ENCODE data around the gene FSTL5.

The FSTL5 gene

GRCh38 chr4:161428180-161428965, 735.4 kb downstream of the FSTL5 start:
- no peak for DNase-seq

GRCh38 chr4:161419822-161420221, 744.0 kb downstream of the FSTL5 start:
- no peak for DNase-seq

GRCh38 chr4:161411901-161412300, 751.9 kb downstream of the FSTL5 start:
- DNase-seq, result no peak

- DNase-seq, result no peak
These were observed 759.3 kb downstream of the FSTL5 start for GRCh38 chr4:161404346-161405110.

GRCh38 chr4:161403781-161404180, 760.0 kb downstream of the FSTL5 start:
- no peak for DNase-seq

- DNase-seq, result no peak
These were observed 770.2 kb downstream of the FSTL5 start for GRCh38 chr4:161393602-161394001.

GRCh38 chr4:161382655-161383054, 781.1 kb downstream of the FSTL5 start:
- DNase-seq, result no peak

GRCh38 chr4:161376275-161376674, 787.5 kb downstream of the FSTL5 start:
- no peak for DNase-seq

- no peak for DNase-seq
These were observed 799.1 kb downstream of the FSTL5 start for GRCh38 chr4:161364681-161365080.

GRCh38 chr4:161360982-161361381, 802.8 kb downstream of the FSTL5 start:
- DNase-seq, result no peak

GRCh38 chr4:161359491-161359890, 804.3 kb downstream of the FSTL5 start:
- no peak for DNase-seq

- no peak for DNase-seq
These were observed 807.4 kb downstream of the FSTL5 start for GRCh38 chr4:161356351-161356750.

GRCh38 chr4:161350946-161351345, 812.9 kb downstream of the FSTL5 start:
- DNase-seq, result no peak

GRCh38 chr4:161345741-161346140, 818.1 kb downstream of the FSTL5 start:
- no peak for DNase-seq

GRCh38 chr4:161343569-161343950, 820.2 kb downstream of the FSTL5 start:
- DNase-seq, result no peak

GRCh38 chr4:161342881-161343568, 820.8 kb downstream of the FSTL5 start:
- no peak for DNase-seq

GRCh38 chr4:161336621-161337020, 827.2 kb downstream of the FSTL5 start:
- DNase-seq, result no peak

- DNase-seq, result no peak
These were observed 827.7 kb downstream of the FSTL5 start for GRCh38 chr4:161336016-161336530.

All from stimulated activated CD4-positive, alpha-beta T cell treated with anti-CD3 and anti-CD28 coated beads, Interleukin-4, amount 100 ng/mL, for 24 hours (primary cell).